ENCODE data around the gene PSORS1C1.
A peak's percentile ranks its signal among the peaks of the same experiment; 100 is the strongest.
"Not testable (repeated sequence)": the region's sequence is repeated elsewhere in the genome, so short reads cannot be mapped to it uniquely, and the experiment has no call there.

The PSORS1C1 gene

GRCh38 chr6:31178143-31179041, 63.8 kb downstream of the PSORS1C1 start:
- no peak for DNase-seq (ENCODE audit: low spot score)

GRCh38 chr6:31179042-31179386, 64.4 kb downstream of the PSORS1C1 start:
- no peak for DNase-seq (ENCODE audit: low spot score)

GRCh38 chr6:31179896-31180295, 65.3 kb downstream of the PSORS1C1 start:
- DNase-seq (ENCODE audit: low spot score) = no peak

- DNase-seq (ENCODE audit: low spot score) = peak; percentile 48
These were observed 65.9 kb downstream of the PSORS1C1 start for GRCh38 chr6:31180500-31180899.

GRCh38 chr6:31183287-31183686, 68.7 kb downstream of the PSORS1C1 start:
- DNase-seq (ENCODE audit: low spot score) = not testable (repeated sequence)

GRCh38 chr6:31183859-31184258, 69.3 kb downstream of the PSORS1C1 start:
- not testable (repeated sequence) for DNase-seq (ENCODE audit: low spot score)

GRCh38 chr6:31185695-31186051, 71.1 kb downstream of the PSORS1C1 start:
- not testable (repeated sequence) for DNase-seq (ENCODE audit: low spot score)

GRCh38 chr6:31186052-31186734, 71.6 kb downstream of the PSORS1C1 start:
- DNase-seq (ENCODE audit: low spot score) = no peak

- DNase-seq (ENCODE audit: low spot score) = no peak
These were observed 73.2 kb downstream of the PSORS1C1 start for GRCh38 chr6:31187780-31188194.

- DNase-seq (ENCODE audit: low spot score) = not testable (repeated sequence)
These were observed 74.6 kb downstream of the PSORS1C1 start for GRCh38 chr6:31189223-31189622.

Data from AG08395 (cell line).